Effector CD8-positive, alpha-beta T cell (primary cell): ENCODE results near the gene SLC35A4.
"Not testable (repeated sequence)": the region's sequence is repeated elsewhere in the genome, so short reads cannot be mapped to it uniquely, and the experiment has no call there.

Source experiments
- DNase-seq: peaks from one replicate; lab custom pipeline; 2025; lab: John Stamatoyannopoulos, UW

SLC35A4 gene

GRCh38 chr5:140590861-140591260, 26.2 kb downstream of the SLC35A4 start:
- no peak for DNase-seq

- DNase-seq, result no peak
Measured at GRCh38 chr5:140591747-140592372, 27.2 kb downstream of the SLC35A4 start.

GRCh38 chr5:140593070-140593469, 28.4 kb downstream of the SLC35A4 start:
- DNase-seq, result not testable (repeated sequence)

- no peak for DNase-seq
Measured at GRCh38 chr5:140594169-140594568, 29.5 kb downstream of the SLC35A4 start.

- no peak for DNase-seq
Measured at GRCh38 chr5:140595538-140596300, 31.1 kb downstream of the SLC35A4 start.

- DNase-seq, result no peak
Measured at GRCh38 chr5:140596321-140596741, 31.7 kb downstream of the SLC35A4 start.

- no peak for DNase-seq
Measured at GRCh38 chr5:140598836-140599235, 34.2 kb downstream of the SLC35A4 start.

- DNase-seq, result no peak
Measured at GRCh38 chr5:140600096-140600495, 35.5 kb downstream of the SLC35A4 start.

GRCh38 chr5:140602147-140602546, 37.5 kb downstream of the SLC35A4 start:
- no peak for DNase-seq

- not testable (repeated sequence) for DNase-seq
Measured at GRCh38 chr5:140603446-140603698, 38.7 kb downstream of the SLC35A4 start.

- no peak for DNase-seq
Measured at GRCh38 chr5:140603734-140604133, 39.1 kb downstream of the SLC35A4 start.

GRCh38 chr5:140605879-140606278, 41.3 kb downstream of the SLC35A4 start:
- no peak for DNase-seq

GRCh38 chr5:140607031-140607430, 42.4 kb downstream of the SLC35A4 start:
- no peak for DNase-seq

- no peak for DNase-seq
Measured at GRCh38 chr5:140608722-140609121, 44.1 kb downstream of the SLC35A4 start.

- no peak for DNase-seq
Measured at GRCh38 chr5:140609126-140609525, 44.5 kb downstream of the SLC35A4 start.

- no peak for DNase-seq
Measured at GRCh38 chr5:140611020-140611521, 46.4 kb downstream of the SLC35A4 start.
